Lower leg skin (tissue), 4 donors: Measurements from ENCODE around the gene C6orf15. TPM values are rescaled to one million over a fixed set of nuclear protein-coding genes. Genes with fewer than 3 reads are reported as not detected.

Experiments used
- DNase-seq, 2 donors: peaks; one replicate each; pipeline ENCODE4 v3.0.0-alpha.2; 2019; ENCODE audit warnings: low spot score in 2 of 2
- H3K4me3 ChIP-seq: fragments of 200-600 bp; sonication (generic); 2 replicates; pipeline ENCODE4 v1.5.1; 2017; ENCODE audit warnings: mild to moderate bottlenecking, low read depth; ENCODE audit not compliant: poor library complexity, severe bottlenecking
- POLR2A ChIP-seq, 2 donors: fragments of 450-650 bp; IDR thresholded peaks; one replicate each; pipeline ENCODE4 v1.6.1; 2016 to 2017; ENCODE audit warnings: antibody characterized with exemption in 2 of 2, mild to moderate bottlenecking in 1 of 2, moderate library complexity in 1 of 2
- WGBS, 2 donors: methylation state at CpG; one replicate each; pipeline ENCODE4 v1.1.5; 2018; 5-methylcytosine and 5-hydroxymethylcytosine counted together
- intact Hi-C: fragments of 100-400 bp; cut with DNase I; formaldehyde crosslinking; loops from one replicate; pipeline ENCODE4 v1.15.0; 2023; ENCODE audit warnings: low total_unique reads
- total RNA-seq, 4 donors: library from RNA; depleted of rRNA; stranded (reverse); fragments of >200 nt; gene quantifications; one replicate each; pipeline ENCODE4 v1.1.0, GENCODE V29; 2016
- TF ChIP-seq, protein P1 (sequence below), 3 donors: fragments of 450-650 bp; IDR thresholded peaks; one replicate each; pipeline ENCODE4 v1.5.1; 2016; ENCODE audit warnings: antibody characterized with exemption in 3 of 3, mild to moderate bottlenecking in 3 of 3, moderate library complexity in 2 of 3

The C6orf15 gene
- total RNA-seq, 4 donors from 2014 or later: 7.5 to 20.2 (median 15.2) TPM

DNA sequence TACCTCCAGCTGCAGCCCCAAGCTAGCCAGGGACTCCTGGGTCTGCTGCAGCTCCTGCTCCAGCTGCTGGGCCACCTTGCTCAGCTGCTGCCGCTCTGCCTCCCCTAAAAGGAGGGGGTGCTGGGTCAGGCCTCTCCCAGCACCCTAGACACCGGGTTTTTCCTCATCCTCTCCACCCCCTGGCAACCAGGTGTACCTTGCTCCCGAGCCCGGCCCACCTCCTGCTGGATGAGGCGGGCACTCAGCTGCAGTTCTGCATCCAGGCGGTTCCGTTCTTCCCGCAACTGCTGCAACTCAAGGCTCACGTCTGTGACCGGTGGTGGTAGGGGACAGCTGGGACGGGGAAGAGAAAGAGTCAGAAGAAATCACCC lies 32.6 kb upstream of the C6orf15 start:
- DNase-seq: no peak
- WGBS, 2 donors: 81 to 86% methylated on average over 11 of the region's 11 CpGs
- no peak overlapping the region for H3K4me3 ChIP-seq
- TF ChIP-seq, protein P1, sequence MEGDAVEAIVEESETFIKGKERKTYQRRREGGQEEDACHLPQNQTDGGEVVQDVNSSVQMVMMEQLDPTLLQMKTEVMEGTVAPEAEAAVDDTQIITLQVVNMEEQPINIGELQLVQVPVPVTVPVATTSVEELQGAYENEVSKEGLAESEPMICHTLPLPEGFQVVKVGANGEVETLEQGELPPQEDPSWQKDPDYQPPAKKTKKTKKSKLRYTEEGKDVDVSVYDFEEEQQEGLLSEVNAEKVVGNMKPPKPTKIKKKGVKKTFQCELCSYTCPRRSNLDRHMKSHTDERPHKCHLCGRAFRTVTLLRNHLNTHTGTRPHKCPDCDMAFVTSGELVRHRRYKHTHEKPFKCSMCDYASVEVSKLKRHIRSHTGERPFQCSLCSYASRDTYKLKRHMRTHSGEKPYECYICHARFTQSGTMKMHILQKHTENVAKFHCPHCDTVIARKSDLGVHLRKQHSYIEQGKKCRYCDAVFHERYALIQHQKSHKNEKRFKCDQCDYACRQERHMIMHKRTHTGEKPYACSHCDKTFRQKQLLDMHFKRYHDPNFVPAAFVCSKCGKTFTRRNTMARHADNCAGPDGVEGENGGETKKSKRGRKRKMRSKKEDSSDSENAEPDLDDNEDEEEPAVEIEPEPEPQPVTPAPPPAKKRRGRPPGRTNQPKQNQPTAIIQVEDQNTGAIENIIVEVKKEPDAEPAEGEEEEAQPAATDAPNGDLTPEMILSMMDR (IDR thresholded peaks at IDR 0.05): no peak
- TF ChIP-seq POLR2A (IDR thresholded peaks at IDR 0.05): no peak
- intact Hi-C loops: no loop called here

DNA sequence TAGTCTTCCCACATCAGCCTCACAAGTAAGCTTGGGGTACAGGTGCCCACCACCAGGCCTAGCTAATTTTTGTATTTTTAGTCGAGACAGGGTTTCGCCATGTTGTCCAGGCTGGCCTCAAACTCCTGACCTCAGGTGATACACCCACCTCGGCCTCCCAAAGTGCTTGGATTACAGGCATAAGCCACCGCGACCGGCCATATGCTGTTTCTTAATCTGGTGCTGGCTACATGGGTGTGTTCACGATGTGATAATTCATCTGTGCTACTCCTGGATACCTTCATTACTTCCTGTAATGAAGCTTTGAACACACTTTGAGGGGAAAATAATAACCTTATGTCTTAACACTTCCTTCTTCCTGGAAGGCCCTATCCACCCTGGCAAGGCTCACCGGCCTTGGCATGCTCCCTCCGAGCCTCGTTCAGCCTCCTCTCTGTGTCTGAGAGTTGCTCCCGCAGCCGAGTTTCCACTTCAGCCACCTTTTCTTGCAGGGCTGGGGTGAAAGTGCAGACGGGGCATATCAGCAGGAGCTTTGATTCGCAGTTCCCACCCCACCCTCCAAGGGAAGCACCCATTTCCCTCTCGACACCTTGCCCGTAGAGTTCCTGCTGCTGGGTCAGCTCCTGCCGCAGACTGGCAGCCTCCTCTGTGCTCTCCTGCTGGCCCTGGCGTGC lies 32.1 kb upstream of the C6orf15 start:
- no peak overlapping the region for H3K4me3 ChIP-seq
- intact Hi-C loops: no loop called here
- WGBS, 2 donors: 83% methylated on average over 18 of the region's 18 CpGs
- TF ChIP-seq, protein P1 (IDR thresholded peaks at IDR 0.05): no peak
- TF ChIP-seq POLR2A (IDR thresholded peaks at IDR 0.05): no peak
- DNase-seq: no peak

DNA sequence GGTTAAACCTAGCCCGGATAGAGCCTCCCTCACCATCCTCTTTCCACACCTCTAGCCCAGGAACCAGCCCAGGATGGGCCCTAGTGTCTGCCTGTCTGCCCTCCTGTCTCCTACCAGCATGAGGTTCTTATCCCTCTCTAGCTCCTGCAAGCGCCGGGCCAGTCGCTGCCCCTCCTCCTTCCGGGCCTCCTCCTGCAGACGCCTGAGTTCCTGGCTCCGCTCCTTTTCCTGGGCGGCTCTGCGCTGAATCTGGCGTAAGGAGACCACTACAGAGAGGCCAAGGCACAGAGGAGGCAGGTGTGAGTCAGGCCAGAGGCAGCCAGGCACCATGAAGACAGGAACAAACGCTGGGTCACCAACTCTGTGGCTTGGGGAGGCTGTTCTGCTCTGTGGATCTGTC lies 30.8 kb upstream of the C6orf15 start:
- no peak overlapping the region for H3K4me3 ChIP-seq
- intact Hi-C loops: no loop called here
- no peak for DNase-seq
- 51 to 59% methylated on average over 11 of the region's 11 CpGs for WGBS, 2 donors
- TF ChIP-seq POLR2A (IDR thresholded peaks at IDR 0.05): no peak
- TF ChIP-seq, protein P1 (IDR thresholded peaks at IDR 0.05): no peak

DNA sequence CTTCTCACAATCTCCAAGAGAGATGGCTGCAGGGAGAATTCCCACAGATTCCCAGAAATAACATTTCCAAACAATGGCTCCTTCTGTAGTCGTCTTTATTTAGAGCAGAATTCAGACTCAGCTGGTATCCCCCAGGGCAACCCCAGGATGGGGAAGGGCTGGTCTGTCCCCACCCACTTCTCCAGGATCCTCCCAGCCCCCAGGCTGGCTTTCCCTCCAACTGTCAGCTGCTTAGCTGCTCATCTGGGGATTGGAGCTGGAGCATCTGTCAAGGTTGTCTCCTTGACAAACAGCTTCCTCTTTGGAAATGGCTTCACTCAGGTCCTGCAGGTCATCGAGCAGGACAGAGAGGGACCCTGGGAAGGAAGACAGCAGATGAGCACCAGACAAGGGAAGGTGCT lies 30.0 kb upstream of the C6orf15 start:
- DNase-seq: no peak
- WGBS, 2 donors: 20 to 31% methylated on average over 2 of the region's 2 CpGs
- no peak for TF ChIP-seq POLR2A (IDR thresholded peaks at IDR 0.05)
- TF ChIP-seq, protein P1 (IDR thresholded peaks at IDR 0.05): no peak
- intact Hi-C loops: no loop called here
- no peak overlapping the region for H3K4me3 ChIP-seq

DNA sequence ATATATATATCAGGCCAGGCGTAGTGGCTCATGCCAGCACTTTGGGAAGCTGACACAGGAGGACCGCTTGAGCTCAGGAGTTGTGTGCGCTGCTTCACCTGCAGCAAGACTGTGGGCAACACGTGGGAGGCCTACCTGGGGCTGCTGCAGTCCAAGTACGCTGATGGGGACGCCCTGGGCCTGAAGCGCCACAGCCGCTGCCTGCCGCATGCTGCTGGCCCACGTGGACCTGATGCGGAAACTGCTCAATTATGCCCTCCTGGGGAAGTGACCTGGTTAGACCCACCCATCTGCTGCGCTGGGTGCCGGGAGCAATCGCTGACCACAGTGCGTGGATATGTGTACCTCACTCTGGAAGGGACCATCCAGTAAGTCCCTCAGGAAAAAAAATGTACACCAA lies 28.3 kb upstream of the C6orf15 start:
- TF ChIP-seq, protein P1 (IDR thresholded peaks at IDR 0.05): no peak
- TF ChIP-seq POLR2A (IDR thresholded peaks at IDR 0.05): no peak
- WGBS, 2 donors: 88 to 89% methylated on average over 15 of the region's 15 CpGs
- intact Hi-C loops: no loop called here
- no peak for DNase-seq
- no peak overlapping the region for H3K4me3 ChIP-seq

DNA sequence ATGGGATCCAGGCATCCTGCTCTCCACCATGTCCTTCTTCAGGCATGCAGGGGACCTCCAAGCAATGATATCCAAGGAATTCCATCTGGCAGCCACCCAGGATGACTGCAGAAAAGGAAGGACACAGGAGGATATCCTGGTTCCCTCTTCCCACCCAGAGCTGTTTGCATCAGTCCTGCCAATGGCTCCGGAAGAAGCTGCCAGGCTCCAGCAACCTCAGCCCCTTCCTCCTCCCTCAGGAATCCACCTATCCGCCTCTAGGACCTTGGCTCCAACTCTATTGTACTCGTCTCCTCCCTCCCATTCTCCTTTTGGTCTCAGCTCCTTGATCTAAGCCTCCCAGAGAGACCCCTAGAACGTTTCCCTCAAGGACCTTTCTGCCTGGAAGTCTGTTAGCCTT lies 27.2 kb upstream of the C6orf15 start:
- TF ChIP-seq, protein P1 (IDR thresholded peaks at IDR 0.05): no peak
- TF ChIP-seq POLR2A (IDR thresholded peaks at IDR 0.05): no peak
- WGBS, 2 donors: 17 to 31% methylated on average over 4 of the region's 4 CpGs
- no peak for DNase-seq
- H3K4me3 ChIP-seq: no peak overlapping the region
- intact Hi-C loops: loop anchor here (5.0 kb wide), 2 partner anchors 53 to 223 kb away; no protein-coding TSS in a partner anchor
